Ishikawa (cell line): ENCODE data around the gene GPANK1.

Experiments
- CEBPB ChIP-seq: IDR thresholded peaks from 2 replicates; pipeline ENCODE4 v1.6.1; 2012
- CREB1 ChIP-seq: IDR thresholded peaks from 2 replicates; pipeline ENCODE4 v1.6.1; 2012; ENCODE audit warnings: low read depth
- EGR1 ChIP-seq: IDR thresholded peaks from 2 replicates; pipeline ENCODE4 v1.6.1; 2012
- EP300 ChIP-seq: IDR thresholded peaks from 2 replicates; pipeline ENCODE4 v1.6.1; 2012; ENCODE audit warnings: borderline replicate concordance
- FOXM1 ChIP-seq: IDR thresholded peaks from 2 replicates; pipeline ENCODE4 v1.6.1; 2012; ENCODE audit warnings: low read depth, borderline replicate concordance
- NFIC ChIP-seq: IDR thresholded peaks from 2 replicates; pipeline ENCODE4 v1.6.1; 2012
- RAD21 ChIP-seq: IDR thresholded peaks from 2 replicates; pipeline ENCODE4 v1.6.1; 2012; ENCODE audit warnings: low read depth
- TAF1 ChIP-seq: IDR thresholded peaks from 2 replicates; pipeline ENCODE4 v1.6.1; 2012; ENCODE audit warnings: low read depth, mild to moderate bottlenecking
- TCF12 ChIP-seq: IDR thresholded peaks from 2 replicates; pipeline ENCODE4 v1.6.1; 2012; ENCODE audit warnings: low read depth
- TEAD4 ChIP-seq: IDR thresholded peaks from 2 replicates; pipeline ENCODE4 v1.6.1; 2012
- YY1 ChIP-seq: IDR thresholded peaks from 2 replicates; pipeline ENCODE4 v1.6.1; 2012; ENCODE audit warnings: low read depth
- ZBTB7A ChIP-seq: IDR thresholded peaks from 2 replicates; pipeline ENCODE4 v1.6.1; 2012; ENCODE audit warnings: low read depth
- TF ChIP-seq, protein P1 (sequence below): IDR thresholded peaks from 2 replicates; pipeline ENCODE4 v1.6.1; 2012
- TF ChIP-seq, protein P2 (sequence below): IDR thresholded peaks from 2 replicates; pipeline ENCODE4 v1.6.1; 2012; ENCODE audit warnings: low read depth, mild to moderate bottlenecking
- TF ChIP-seq, protein P3 (sequence below): IDR thresholded peaks from 2 replicates; pipeline ENCODE4 v1.6.1; 2012

GPANK1 gene

DNA sequence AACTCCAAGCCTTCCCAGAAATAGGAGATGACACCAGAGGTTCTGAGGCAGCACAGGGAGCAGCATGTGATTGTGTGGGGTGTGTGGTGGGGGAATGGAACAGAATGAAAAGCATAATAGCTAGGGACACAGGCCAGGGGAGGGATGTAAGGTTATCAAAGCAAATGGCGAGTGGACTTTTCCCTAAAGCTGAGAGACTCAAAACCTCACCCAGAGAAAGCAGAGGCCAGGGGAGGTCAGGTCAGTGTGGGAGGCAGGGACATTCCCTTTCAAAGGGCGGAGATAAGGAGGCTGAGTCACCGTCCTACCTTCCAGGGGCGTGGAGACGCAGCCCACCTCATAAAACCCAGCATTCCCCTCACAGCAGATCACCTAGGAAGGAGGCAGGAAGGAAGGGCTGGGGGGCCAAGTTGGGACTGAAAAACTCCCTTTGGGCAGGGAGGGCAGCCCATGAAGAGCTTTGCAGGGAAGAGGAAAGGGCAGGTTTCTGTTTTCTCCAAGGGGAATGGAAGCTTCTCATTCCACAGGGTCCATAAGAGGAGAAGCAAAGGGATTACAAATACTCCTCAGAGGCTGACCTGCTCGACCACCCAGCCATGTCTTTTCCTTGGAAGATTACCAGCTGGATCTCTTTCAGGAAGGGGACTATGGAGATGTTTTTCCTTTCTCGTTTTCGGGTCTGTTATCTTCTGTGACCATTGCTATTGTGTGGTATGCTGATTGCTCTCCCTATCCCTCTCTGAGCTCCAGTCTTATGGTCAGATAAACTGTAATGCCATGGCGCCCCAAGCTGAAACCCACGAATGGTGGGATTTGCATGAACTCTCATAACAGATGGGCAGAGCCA lies 25.7 kb upstream of the GPANK1 start:
- TF ChIP-seq YY1, result no peak
- TF ChIP-seq TCF12, result no peak
- no peak for TF ChIP-seq TAF1
- TF ChIP-seq CEBPB, result no peak
- no peak for TF ChIP-seq NFIC
- TF ChIP-seq CREB1, result no peak
- TF ChIP-seq EGR1, result no peak

DNA sequence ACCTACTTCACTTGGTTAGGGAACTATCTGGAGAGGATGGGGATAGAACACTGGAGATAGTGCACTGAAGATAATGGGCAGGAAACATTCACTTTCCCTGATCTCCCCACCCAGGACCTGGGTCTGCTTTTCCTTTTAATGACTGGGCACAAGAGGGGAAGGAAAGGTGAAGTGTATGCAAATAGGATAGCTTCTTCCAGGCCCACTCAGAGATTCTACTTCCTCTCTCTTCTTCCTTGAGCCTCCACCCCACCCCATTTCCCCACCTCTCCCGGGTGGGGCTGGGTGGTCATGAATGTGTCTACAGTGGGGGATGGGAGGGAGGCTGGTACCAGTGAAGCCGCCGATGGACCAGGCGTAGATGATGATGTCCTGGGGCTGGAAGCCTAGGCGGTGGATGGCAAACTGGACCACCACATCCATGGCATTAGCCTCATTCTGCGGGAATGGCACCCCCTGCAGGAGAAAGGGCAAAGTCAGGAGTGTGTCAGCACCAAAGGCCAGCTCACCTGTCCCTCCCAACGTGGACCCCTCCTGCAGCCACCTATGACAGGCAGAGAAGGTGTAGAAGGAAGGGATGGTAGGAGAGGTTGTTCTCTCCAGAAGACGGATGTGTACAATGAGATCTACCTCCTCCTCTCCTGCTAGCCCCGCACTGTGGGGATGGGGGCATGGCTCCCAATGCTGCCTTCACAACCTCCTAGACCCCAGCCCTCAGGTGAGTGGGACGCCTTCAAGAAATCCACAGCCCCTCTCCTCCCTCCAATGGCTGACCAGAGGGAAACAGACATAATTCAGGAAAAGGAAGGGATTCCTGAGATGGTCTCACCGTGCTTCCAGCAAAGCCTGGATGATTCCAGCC lies 24.7 kb upstream of the GPANK1 start:
- TF ChIP-seq CREB1 (no peak), TCF12 (no peak), RAD21 (no peak), ZBTB7A (no peak), TAF1 (no peak), CEBPB (no peak), EGR1 (no peak), NFIC (no peak), EP300 (no peak)
- TF ChIP-seq, protein P1, sequence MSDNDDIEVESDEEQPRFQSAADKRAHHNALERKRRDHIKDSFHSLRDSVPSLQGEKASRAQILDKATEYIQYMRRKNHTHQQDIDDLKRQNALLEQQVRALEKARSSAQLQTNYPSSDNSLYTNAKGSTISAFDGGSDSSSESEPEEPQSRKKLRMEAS, result no peak

DNA sequence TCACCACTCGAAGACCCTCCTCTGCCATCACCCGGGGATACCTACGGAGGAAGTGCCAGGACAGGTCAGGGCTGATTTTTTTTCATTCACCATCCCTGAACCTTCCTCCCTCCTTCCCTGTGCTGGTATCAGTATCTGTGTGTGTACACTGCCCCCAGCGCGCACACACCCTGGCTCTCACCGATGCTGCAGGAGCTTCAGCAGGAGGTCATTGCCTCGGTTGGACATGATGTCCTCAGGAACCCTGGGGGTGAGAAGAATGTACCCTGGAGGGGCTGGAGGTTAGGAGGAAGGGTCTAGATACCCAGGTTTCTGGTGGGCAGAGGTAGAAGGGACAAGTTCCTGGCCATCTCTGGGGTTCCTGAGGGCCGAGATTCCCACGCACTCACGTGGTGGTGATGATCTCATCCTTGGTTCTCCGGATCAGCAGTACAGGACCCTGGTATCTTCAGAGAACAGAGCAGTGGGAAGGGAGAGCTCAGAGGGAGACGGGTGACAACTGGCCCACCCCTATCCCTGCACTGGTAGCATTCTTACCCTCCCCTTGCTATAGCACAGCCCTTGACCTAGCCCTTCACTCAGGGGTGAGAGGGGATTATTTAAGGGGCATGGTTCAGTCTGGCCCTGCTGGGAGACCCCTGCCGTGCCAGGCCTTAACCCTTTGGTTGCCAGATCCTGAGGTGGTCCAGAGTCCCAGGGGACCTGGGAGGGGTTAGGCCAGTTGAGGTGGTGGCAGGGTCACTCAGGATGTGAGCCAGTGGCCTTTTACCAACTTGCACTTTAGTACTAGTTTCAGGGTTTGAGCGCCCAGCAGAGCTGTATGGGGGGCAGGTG lies 23.3 kb upstream of the GPANK1 start:
- TF ChIP-seq EP300, result no peak
- TF ChIP-seq NFIC, result no peak
- no peak for TF ChIP-seq FOXM1
- TF ChIP-seq, protein P1, result no peak
- no peak for TF ChIP-seq YY1
- TF ChIP-seq ZBTB7A, result no peak
- TF ChIP-seq CREB1, result no peak

DNA sequence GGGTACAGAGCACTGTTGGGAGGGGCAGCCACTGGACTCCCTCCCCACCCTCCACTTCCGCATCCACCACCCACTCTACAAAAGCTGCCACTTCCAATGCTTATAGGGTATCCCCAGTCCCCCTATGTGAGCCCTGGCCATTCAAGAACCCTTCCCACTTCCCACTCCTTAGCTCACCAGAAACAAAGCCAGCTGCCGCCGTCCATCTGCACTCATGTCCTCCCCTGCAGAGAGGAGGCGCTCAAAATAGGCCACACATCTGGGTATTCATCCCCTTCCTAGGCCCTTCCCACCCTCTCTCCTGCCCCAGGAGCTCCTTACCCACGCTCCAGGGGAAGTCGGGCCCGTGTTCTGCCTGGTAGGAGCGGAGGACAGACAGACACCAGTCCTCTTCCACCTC lies 22.5 kb upstream of the GPANK1 start:
- TF ChIP-seq, protein P1, result no peak
- TF ChIP-seq CEBPB (no peak), RAD21 (no peak), YY1 (no peak)

DNA sequence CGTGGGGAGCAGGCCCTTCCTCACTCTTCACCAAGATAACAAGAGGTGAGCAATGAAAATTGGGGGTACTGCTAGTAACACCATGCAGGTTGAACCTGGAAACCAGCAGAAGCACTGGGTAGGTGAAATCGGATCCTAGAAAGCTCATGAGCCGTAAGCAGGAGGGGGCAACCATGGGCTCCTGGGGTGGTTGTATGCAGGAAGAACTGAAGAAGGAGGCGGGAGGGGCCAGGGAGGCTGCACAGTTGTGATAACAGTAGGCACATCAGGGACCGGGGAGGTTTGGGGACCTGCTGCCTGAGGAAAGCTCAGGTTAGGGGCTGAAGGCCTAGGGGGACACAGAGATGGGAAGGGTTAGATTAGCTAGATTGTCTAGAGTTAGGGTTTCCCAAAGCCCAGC lies 21.7 kb upstream of the GPANK1 start:
- no peak for TF ChIP-seq FOXM1

DNA sequence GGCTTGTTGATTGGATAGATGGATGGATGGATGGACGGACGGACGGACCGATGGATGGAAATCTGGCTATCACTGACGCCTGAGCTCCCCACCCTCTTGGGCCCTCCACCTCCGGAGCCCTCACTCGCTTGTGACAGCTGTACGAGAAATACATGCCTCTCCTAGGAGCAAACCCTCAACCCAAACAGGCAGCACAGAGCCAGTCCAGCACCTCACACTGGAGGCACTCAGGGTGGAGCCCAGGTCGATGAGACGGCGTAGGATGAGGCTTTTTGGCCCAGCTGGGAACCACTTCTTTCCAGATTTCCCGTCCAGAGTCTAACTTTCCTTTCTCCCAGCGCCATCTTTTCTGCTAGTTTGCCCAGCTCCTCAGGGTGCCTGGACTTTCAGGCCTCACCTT lies 18.8 kb upstream of the GPANK1 start:
- TF ChIP-seq EP300, result no peak
- TF ChIP-seq TEAD4, result no peak
- no peak for TF ChIP-seq NFIC
- no peak for TF ChIP-seq TAF1
- no peak for TF ChIP-seq YY1
- no peak for TF ChIP-seq EGR1
- no peak for TF ChIP-seq RAD21
- TF ChIP-seq, protein P2, sequence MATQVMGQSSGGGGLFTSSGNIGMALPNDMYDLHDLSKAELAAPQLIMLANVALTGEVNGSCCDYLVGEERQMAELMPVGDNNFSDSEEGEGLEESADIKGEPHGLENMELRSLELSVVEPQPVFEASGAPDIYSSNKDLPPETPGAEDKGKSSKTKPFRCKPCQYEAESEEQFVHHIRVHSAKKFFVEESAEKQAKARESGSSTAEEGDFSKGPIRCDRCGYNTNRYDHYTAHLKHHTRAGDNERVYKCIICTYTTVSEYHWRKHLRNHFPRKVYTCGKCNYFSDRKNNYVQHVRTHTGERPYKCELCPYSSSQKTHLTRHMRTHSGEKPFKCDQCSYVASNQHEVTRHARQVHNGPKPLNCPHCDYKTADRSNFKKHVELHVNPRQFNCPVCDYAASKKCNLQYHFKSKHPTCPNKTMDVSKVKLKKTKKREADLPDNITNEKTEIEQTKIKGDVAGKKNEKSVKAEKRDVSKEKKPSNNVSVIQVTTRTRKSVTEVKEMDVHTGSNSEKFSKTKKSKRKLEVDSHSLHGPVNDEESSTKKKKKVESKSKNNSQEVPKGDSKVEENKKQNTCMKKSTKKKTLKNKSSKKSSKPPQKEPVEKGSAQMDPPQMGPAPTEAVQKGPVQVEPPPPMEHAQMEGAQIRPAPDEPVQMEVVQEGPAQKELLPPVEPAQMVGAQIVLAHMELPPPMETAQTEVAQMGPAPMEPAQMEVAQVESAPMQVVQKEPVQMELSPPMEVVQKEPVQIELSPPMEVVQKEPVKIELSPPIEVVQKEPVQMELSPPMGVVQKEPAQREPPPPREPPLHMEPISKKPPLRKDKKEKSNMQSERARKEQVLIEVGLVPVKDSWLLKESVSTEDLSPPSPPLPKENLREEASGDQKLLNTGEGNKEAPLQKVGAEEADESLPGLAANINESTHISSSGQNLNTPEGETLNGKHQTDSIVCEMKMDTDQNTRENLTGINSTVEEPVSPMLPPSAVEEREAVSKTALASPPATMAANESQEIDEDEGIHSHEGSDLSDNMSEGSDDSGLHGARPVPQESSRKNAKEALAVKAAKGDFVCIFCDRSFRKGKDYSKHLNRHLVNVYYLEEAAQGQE, result no peak
- TF ChIP-seq CREB1, result no peak
- no peak for TF ChIP-seq FOXM1
- no peak for TF ChIP-seq TCF12
- TF ChIP-seq, protein P1, result no peak
- TF ChIP-seq ZBTB7A, result no peak
- TF ChIP-seq, protein P3, sequence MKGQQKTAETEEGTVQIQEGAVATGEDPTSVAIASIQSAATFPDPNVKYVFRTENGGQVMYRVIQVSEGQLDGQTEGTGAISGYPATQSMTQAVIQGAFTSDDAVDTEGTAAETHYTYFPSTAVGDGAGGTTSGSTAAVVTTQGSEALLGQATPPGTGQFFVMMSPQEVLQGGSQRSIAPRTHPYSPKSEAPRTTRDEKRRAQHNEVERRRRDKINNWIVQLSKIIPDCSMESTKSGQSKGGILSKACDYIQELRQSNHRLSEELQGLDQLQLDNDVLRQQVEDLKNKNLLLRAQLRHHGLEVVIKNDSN, result no peak
- TF ChIP-seq CEBPB, result no peak

DNA sequence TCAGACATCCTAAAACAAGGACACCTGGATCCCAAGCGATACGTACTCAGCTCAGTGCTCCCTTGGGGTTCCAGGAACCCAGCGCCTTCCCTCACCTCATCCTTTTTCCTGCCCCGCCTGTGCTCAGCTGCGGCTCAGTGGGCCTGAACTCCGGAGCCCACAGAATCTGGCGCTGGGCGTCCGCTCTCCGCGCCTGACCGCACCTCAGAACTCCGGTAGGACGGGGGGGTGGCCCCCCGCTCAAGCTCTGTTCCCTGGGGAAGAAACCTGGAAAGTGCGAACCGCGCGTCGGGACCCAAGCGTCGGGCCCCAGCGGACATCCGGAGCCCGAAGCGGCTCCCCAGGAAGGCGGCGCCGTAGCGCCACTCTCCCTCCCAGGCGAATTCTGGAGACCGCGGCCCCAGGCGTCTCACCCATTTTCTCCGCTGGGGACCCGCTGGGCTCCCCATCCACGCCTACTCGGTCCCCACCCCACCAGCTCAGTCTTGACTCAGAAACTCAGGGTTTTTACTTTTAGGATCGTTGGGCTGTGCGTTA lies 16.4 kb upstream of the GPANK1 start:
- TF ChIP-seq, protein P2, result no peak
- TF ChIP-seq EP300 (0 out of 2 replicates have a peak, but pooled peaks have one; percentile 29), FOXM1 (no peak), RAD21 (no peak; the same call in 1 of the 2 replicates), EGR1 (no peak), YY1 (peak; percentile 16; the same call in 1 of the 2 replicates), CREB1 (no peak), TAF1 (0 out of 2 replicates have a peak, but pooled peaks have one; percentile 23), ZBTB7A (no peak; the same call in 1 of the 2 replicates), TEAD4 (peak; percentile 10; the same call in 1 of the 2 replicates), CEBPB (no peak), NFIC (peak; percentile 37), TCF12 (peak; percentile 49; the same call in 1 of the 2 replicates)
- TF ChIP-seq, protein P1, result peak; percentile 24; the same call in 1 of the 2 replicates
- TF ChIP-seq, protein P3, result no peak
